ENCODE data around the gene MN1.

MN1 gene

DNA sequence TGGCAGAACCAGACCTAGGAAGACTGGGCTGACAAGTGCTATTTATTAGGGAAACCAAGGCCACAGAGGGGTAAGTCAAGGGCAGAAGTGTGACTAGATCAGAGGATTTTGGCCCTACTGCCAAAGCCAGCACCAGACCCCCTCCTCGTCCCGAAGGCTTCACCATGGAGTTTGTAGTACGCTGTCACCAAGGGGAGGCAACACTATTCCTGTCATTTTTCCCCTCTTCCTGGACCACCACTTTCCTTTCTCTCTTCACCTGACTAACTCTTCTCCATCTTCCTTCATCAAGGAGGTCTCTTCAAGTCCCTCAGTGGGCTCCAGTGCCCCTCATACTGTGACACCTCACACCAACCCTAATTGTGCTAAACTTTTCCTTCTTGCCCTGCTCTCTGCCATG is 34.9 kb downstream of the MN1 start:
- no peak for DNase-seq (ENCODE audit: low spot score)
- TF ChIP-seq, protein P1, sequence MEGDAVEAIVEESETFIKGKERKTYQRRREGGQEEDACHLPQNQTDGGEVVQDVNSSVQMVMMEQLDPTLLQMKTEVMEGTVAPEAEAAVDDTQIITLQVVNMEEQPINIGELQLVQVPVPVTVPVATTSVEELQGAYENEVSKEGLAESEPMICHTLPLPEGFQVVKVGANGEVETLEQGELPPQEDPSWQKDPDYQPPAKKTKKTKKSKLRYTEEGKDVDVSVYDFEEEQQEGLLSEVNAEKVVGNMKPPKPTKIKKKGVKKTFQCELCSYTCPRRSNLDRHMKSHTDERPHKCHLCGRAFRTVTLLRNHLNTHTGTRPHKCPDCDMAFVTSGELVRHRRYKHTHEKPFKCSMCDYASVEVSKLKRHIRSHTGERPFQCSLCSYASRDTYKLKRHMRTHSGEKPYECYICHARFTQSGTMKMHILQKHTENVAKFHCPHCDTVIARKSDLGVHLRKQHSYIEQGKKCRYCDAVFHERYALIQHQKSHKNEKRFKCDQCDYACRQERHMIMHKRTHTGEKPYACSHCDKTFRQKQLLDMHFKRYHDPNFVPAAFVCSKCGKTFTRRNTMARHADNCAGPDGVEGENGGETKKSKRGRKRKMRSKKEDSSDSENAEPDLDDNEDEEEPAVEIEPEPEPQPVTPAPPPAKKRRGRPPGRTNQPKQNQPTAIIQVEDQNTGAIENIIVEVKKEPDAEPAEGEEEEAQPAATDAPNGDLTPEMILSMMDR (IDR thresholded peaks at IDR 0.05; ENCODE audit: borderline replicate concordance, control extremely low read depth, extremely low read depth, insufficient read depth, missing control alignments): no peak
- in situ Hi-C loops (cut with MboI; ENCODE audit: low sequenced_read_pairs, unreplicated experiment): no loop called here

DNA sequence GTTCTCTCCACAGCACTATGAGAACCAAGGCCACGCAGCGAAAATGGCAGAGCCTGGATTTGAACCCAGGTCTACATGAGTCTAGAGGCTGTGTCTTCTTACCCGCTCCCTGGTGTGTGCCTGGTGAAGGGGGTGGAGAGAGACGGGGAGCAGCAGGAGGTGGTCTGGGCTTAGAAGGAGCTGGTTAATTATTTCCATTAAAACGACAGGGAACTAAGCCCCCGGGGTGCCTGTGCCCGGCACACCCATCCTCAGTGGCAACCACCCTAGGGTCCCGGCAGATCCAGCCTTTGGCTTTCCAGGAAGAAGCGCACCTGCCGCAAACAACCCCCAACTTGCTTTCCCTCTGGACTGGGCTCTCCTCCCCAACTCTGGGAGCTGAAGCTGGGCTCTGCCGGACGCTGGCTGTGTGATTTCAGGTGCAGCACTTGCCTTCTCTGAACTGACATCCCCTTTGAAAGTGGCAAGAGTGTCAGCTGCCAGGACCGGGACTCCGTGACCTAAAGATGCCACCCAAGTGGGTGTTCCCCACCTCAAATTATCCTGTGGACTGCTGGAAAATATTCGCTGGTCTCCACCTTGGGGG is 35.8 kb downstream of the MN1 start:
- no peak for DNase-seq (ENCODE audit: low spot score)
- in situ Hi-C loops (cut with MboI; ENCODE audit: low sequenced_read_pairs, unreplicated experiment): no loop called here
- TF ChIP-seq, protein P1 (IDR thresholded peaks at IDR 0.05; ENCODE audit: borderline replicate concordance, control extremely low read depth, extremely low read depth, insufficient read depth, missing control alignments): no peak

DNA sequence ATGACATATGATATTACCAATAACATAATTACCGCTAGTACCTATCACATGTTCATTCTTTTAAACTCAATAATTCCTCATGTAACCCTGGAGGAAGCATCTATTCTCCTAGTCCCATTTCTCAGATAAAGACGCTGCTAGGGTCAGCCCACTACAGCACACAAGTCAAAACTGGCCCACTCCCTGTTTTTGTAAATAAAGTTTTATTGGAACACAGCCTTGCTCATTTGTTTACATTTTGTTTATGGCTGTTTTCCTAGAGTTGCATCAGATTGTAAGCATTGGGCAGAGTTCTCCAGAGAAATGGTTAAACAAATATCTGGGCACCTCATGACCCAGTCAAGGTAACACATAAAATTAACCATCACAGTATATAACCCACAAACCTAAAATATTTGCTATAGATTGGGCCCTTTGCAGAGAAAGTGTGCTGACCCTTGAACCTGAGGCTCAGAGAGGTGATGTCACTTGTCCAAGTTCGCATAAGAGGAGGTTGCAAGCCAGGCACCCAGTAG is 36.8 kb downstream of the MN1 start:
- TF ChIP-seq, protein P1 (IDR thresholded peaks at IDR 0.05; ENCODE audit: borderline replicate concordance, control extremely low read depth, extremely low read depth, insufficient read depth, missing control alignments): no peak
- in situ Hi-C loops (cut with MboI; ENCODE audit: low sequenced_read_pairs, unreplicated experiment): no loop called here
- no peak for DNase-seq (ENCODE audit: low spot score)

DNA sequence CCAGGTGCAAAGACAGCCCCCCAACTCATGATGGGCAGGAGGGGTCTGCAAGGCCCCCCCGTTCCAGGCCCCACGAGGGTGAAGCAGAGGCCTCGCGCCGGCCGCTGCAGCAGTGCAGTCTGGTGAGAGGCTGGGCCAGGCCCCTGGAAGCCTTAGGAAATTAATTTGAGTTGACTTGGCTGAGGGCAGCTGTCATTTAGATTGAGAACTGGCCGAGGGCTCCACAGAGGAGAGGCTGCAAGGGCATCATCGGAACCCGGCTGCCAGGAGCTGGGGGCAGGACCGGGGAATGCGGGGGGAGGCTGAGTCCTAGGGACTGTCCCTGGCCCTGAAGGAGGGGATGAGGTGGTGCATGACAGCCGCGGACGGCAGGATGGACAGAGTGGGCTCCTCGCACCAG is 39.9 kb downstream of the MN1 start:
- DNase-seq (ENCODE audit: low spot score): no peak
- TF ChIP-seq, protein P1 (IDR thresholded peaks at IDR 0.05; ENCODE audit: borderline replicate concordance, control extremely low read depth, extremely low read depth, insufficient read depth, missing control alignments): no peak
- in situ Hi-C loops (cut with MboI; ENCODE audit: low sequenced_read_pairs, unreplicated experiment): no loop called here

DNA sequence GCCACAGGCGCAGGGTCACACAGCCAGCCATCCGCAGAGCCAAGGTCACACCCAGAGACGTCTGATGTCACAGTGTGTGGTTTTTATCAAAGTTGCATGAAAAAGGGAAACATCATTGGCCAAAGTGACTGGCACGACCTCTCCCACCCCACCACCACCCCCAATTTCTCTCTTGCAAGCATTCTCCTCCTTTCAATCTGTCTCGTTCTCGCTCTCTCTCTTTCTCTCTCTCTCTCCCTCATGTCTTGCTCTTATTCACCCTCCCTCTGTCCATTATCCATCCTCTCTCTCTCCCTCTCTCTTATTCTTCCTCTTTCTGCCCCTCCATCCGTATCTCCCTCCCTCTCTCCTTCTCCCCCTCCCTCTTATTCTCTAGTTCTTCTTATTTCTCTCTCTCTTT is 40.6 kb downstream of the MN1 start:
- TF ChIP-seq, protein P1 (IDR thresholded peaks at IDR 0.05; ENCODE audit: borderline replicate concordance, control extremely low read depth, extremely low read depth, insufficient read depth, missing control alignments): no peak
- no peak for DNase-seq (ENCODE audit: low spot score)
- in situ Hi-C loops (cut with MboI; ENCODE audit: low sequenced_read_pairs, unreplicated experiment): no loop called here

DNA sequence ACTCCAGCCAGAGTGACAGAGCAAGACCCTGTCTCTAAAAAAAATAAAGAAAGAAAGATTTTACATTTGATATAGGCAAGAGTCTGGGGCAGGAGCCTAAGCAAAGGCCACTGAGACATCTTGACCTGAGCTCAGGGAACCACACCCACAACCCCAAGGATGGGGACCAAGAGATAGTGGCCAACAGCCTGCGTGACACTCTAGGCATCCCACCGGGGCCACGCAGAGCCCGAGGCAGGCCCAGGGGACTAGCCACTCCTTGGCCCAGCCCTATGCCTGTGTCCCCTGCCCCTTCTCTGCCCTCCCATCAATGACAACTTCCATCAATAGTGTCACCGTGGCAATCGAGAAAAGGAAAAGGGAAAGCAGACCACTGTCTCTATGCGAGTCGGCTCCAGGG is 41.1 kb downstream of the MN1 start:
- in situ Hi-C loops (cut with MboI; ENCODE audit: low sequenced_read_pairs, unreplicated experiment): no loop called here
- TF ChIP-seq, protein P1 (IDR thresholded peaks at IDR 0.05; ENCODE audit: borderline replicate concordance, control extremely low read depth, extremely low read depth, insufficient read depth, missing control alignments): no peak
- no peak for DNase-seq (ENCODE audit: low spot score)
